HG03571 (cell line): ENCODE measurements around the gene CIC.

ENCODE experiments used
- ATAC-seq: cut with Tn5 transposase; IDR thresholded peaks from one replicate; pipeline ENCODE4 v1.9.1; 2021; ENCODE audit not compliant: unreplicated experiment

The CIC gene

GRCh38 chr19:42287017-42287826, 18.2 kb downstream of the CIC start:
- no peak for ATAC-seq

GRCh38 chr19:42287827-42288107, 18.7 kb downstream of the CIC start:
- no peak for ATAC-seq

- no peak for ATAC-seq
Observed at GRCh38 chr19:42288387-42288786, 19.3 kb downstream of the CIC start.

GRCh38 chr19:42288881-42289555, 20.0 kb downstream of the CIC start:
- no peak for ATAC-seq

DNA sequence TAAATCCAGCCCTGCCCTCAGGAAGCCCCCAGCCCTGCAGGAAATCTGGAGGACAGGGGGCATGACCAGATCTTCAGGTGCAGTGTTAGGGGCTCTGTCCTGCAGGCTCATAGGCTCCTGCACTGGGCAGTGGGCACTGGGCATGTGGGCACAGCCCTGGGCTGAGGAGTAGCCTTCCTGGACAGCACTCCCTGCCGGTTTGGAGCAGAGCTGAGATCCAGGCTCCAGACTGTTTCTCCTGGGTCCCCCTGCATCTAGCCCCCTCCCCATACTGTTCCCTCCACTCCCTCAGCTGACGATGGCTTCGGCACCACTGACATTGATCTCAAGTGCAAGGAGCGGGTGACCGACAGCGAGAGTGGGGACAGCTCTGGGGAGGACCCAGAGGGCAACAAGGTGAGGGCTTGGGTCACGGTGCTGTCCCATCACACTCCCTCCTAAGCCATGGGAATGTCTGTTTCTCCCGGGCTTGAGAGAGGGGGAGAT, 20.5 kb downstream of the CIC start:
- no peak for ATAC-seq

DNA sequence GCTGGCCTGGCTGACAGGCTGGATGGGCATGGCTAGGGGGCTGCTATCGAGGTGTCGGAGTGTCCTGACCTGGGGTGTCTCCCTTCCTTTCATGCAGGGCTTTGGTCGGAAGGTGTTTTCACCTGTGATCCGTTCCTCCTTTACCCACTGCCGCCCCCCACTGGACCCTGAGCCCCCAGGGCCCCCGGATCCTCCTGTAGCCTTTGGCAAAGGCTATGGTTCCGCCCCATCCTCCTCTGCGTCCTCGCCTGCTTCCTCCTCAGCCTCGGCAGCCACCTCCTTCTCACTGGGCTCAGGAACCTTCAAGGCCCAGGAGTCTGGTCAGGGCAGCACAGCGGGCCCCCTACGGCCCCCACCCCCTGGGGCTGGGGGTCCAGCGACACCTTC, 21.1 kb downstream of the CIC start:
- ATAC-seq = no peak

- ATAC-seq = no peak
Observed at GRCh38 chr19:42290523-42291434, 21.7 kb downstream of the CIC start.

DNA sequence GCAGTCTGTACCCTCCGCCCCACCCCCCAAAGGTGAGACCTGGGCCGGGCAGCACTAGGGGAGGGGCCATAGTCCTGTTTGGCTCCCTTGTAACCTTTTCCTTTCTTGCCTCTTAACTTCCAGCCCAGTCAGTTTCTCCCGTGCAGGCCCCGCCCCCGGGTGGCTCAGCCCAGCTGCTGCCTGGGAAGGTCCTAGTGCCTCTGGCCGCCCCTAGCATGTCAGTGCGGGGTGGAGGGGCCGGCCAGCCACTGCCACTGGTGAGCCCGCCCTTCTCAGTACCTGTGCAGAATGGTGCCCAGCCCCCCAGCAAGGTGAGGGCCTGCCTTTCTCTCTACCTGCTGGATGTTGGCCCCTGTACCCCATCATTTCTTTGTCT, 22.4 kb downstream of the CIC start:
- ATAC-seq = no peak

DNA sequence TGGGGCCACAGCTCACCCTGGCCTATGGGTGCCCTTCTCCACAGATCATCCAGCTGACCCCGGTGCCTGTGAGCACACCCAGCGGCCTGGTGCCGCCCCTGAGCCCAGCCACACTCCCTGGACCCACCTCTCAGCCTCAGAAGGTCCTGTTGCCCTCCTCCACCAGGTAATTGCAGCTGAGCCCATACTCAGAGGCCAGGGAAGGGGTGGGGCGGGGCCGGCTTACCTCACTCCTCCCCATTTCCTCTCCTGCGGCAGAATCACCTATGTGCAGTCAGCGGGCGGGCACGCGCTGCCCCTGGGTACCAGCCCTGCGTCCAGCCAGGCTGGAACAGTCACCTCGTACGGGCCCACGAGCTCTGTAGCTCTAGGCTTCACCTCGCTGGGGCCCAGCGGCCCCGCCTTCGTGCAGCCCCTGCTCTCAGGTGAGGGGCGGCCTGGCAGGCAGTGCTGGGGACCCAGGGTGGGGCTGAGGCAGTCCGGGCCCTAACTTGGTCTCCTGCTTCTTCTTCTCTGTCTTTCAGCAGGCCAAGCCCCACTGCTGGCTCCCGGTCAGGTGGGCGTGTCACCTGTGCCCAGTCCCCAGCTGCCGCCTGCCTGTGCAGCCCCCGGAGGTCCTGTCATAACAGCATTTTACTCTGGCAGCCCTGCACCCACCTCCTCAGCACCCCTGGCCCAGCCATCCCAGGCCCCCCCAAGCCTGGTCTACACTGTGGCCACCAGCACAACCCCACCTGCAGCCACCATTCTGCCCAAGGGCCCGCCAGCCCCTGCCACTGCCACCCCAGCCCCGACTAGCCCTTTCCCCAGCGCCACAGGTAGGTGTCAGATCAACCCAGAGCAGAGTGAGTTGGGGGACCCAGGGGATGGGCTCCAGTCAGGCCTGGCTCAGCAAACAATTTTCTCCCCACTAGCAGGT, 23.2 kb downstream of the CIC start:
- ATAC-seq = no peak

DNA sequence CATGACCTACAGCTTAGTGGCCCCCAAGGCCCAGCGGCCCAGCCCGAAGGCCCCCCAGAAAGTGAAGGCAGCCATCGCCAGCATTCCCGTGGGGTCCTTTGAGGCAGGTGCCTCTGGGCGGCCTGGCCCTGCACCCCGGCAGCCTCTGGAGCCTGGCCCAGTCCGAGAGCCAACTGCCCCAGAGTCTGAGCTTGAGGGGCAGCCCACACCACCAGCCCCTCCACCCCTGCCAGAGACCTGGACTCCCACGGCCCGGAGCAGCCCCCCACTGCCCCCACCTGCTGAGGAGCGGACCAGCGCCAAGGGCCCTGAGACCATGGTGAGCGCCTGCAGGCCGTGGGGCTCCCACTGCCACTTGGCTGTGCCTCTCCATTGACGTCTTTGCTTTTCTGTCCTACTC, 23.9 kb downstream of the CIC start:
- ATAC-seq = no peak

DNA sequence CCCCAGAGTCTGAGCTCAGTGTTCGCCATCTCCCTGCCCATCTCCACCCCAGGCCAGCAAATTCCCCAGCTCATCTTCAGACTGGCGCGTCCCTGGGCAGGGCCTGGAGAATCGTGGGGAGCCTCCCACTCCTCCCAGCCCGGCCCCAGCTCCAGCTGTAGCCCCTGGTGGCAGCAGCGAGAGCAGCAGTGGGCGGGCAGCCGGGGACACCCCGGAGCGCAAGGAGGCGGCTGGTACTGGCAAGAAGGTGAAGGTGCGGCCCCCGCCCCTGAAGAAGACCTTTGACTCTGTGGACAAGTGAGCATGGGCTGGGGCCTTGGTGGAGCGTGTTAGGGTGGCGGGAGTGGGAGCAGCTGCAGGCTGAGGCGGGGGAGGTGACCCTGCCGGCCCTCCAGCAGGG, 24.5 kb downstream of the CIC start:
- no peak for ATAC-seq

DNA sequence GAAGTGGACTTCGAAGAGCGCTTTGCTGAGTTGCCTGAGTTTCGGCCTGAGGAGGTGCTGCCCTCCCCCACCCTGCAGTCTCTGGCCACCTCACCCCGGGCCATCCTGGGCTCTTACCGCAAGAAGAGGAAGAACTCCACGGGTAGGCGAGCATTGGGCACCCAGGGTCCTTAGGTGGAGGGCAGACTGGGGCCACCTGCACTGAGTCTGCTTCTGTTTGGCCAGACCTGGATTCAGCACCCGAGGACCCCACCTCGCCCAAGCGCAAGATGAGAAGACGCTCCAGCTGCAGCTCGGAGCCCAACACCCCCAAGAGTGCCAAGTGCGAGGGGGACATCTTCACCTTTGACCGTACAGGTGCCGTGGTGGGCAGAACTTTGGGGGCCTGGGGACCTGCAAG, 24.9 kb downstream of the CIC start:
- ATAC-seq = no peak

DNA sequence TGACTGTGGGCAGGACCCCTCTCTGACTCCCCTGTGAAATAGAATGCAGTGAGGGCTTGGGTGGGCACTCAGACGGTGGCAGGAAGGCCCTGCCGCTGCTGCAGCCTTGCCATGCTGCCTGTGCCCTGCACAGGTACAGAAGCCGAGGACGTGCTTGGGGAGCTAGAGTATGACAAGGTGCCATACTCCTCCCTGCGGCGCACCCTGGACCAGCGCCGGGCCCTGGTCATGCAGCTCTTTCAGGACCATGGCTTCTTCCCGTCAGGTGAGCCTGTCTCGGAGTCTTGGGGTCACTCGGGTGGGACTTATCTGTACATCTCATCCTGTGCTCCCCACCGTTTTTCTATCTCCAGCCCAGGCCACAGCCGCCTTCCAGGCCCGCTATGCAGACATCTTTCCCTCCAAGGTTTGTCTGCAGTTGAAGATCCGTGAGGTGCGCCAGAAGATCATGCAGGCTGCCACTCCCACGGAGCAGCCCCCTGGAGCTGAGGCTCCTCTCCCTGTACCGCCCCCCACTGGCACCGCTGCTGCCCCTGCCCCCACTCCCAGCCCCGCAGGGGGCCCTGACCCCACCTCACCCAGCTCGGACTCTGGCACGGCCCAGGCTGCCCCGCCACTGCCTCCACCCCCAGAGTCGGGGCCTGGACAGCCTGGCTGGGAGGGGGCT, 25.6 kb downstream of the CIC start:
- ATAC-seq = no peak

GRCh38 chr19:42295342-42295741, 26.3 kb downstream of the CIC start:
- ATAC-seq = no peak

GRCh38 chr19:42295831-42296525, 26.9 kb downstream of the CIC start:
- ATAC-seq = no peak

- no peak for ATAC-seq
Observed at GRCh38 chr19:42297039-42297438, 28.0 kb downstream of the CIC start.

DNA sequence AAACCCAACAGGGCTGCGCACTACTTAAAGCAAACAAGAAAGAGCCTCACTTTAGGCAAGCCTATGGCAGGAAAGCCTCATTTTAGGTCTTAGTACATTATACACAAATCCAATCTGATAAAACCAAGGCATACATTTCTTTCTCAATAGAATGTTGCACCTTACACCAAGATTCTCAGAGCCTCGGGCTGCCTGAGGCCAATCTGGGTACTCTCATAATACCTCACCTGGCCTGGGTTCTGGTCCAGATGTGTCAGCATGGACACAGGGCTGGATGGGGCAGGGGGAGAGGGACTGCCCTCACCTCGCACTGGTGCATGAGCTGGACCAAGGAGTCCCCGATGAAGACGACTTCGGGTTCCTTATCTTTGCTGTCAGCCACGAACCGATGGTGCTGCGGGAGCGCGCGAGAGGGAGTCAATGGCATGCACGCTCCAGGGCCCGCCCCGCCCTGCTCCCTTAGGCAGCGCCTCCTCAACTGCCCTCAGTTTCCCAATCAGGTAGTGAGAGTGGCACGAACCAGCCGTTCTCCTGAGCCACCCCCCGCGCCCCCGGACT, 32.7 kb downstream of the CIC start, which contains the start of gene PRR19:
Gene PRR19, plus strand, starts transcription at position 487 of the 558 bp plus-strand sequence. CDS start 7,453 bp downstream, outside the sequence.
- ATAC-seq = peak; percentile 18

DNA sequence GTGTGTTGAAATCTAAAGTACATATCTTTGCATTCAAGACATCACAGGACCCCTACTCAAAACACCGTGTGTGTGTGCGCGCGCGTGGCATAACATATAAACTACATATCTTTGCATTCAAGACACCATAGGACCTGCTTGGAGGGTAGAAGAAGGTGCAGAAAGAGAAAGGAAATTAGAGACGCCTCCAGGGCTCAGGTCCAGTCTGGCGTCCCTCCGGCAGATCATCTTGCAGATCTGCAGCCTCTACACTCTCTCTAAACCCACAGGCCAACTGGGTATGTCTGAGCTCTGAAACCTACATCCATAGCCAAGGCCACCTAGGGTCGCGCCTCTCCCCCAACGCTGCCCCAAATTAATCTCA, 34.0 kb downstream of the CIC start:
- ATAC-seq = no peak

DNA sequence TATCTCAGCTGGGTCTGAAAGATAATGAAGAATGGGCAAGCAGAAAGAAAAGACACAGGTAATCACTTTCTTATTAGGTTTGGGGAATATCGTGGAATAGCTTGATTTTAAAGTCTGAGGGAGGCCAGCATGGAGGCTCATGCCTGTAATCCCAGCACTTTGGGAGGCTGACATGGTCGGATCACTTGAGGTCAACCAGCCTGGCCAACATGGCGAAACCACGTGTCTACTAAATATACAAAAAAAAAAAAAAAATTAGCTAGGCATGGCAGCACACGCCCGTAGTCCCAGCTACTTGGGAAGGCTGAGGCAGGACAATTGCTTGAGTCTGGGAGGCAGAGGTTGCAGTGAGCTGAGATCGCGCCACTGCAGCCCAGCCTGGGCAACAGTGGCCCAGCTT, 34.8 kb downstream of the CIC start:
- no peak for ATAC-seq
